Mammary epithelial cell (primary cell): ENCODE data around the gene NPY.

Source experiments
- CTCF ChIP-seq, 2 donors: IDR thresholded peaks in 1 of 2; conservative IDR thresholded peaks in 1 of 2; 2 replicates each; pipeline ENCODE4 v1.5.1; 2011 to 2012; ENCODE audit warnings: inconsistent platforms in 2 of 2, low read length in 2 of 2, mild to moderate bottlenecking in 2 of 2, control low read depth in 1 of 2, low read depth in 1 of 2; ENCODE audit not compliant: insufficient read depth in 1 of 2; ENCODE audit errors: extremely low read depth in 1 of 2
- EZH2 ChIP-seq: IDR thresholded peaks from 2 replicates; pipeline ENCODE4 v1.6.1; 2012; ENCODE audit warnings: low read length, inconsistent platforms, borderline replicate concordance

DNA sequence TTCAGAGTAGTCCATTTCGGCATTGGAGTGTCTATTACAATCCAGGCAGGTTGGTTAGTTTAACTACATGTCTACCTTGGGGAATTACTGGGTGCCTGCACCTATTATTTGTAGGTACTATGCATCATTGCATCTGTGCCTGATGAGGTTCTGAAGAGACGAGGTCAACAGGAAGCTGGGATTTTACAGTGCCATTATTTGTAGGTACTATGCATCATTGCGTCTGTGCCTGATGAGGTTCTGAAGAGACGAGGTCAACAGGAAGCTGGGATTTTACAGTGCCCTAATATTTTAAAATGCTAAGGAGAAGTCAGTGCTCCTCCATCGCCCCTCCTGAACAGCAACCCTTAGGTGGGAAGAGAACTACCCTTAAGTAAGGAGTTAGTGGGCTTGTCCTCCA is 41.7 kb downstream of the NPY start:
- no peak for TF ChIP-seq CTCF (conservative IDR thresholded peaks at IDR 0.05 in 1 of 2, IDR thresholded peaks at IDR 0.05 in 1 of 2; ENCODE audit: extremely low read depth in 1 of 2, insufficient read depth in 1 of 2, low read depth in 1 of 2, low read length in 2 of 2)
- no peak for TF ChIP-seq EZH2
